Lung microvascular endothelial cell (primary cell): ENCODE data around the gene XAGE2. TPM values are rescaled to one million over a fixed set of nuclear protein-coding genes. Genes with fewer than 3 reads are reported as not detected.

Experiments
- DNase-seq, 2 donors: peaks; one replicate each; pipeline versions ENCODE4 v3.0.0 to v3.0.0-alpha.2; 2010; ENCODE audit warnings: low read depth in 2 of 2
- total RNA-seq: library from RNA; depleted of rRNA; stranded (reverse); fragments of >200 nt; gene quantifications from 2 replicates; pipeline ENCODE4 v1.2.1, GENCODE V29; 2014

The XAGE2 gene
- total RNA-seq, 1 donor from 2014 or later: not detected

DNA sequence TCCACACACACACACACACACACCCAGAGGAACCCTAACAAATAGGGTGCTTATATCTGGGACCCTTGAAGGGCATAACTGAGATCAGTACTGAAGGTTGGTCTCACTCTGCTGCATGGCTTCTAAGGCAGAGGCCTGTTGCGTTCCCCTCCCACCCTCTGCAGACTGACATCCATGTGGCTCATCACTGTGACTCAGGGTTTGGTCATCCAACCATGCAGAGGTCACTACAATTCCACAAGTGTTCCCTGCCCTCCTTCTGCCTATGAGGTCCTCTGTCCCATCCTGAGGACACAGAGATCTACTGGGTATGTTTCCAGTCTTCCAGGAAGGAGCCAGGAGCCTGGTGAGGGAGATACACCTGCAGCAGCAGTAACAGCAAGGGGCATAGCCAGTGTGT lies 55.8 kb downstream of the XAGE2 start:
- no peak for DNase-seq

Other genes starting within 250 kb of the XAGE2 start
- gene MAGED4, start 184.1 kb upstream of the XAGE2 start, total RNA-seq: 19.8 and 38.9 TPM in 2 replicates
- gene XAGE1A, start 126.8 kb downstream of the XAGE2 start, total RNA-seq: not detected in 2 replicates
- gene XAGE1B, start 148.0 kb downstream of the XAGE2 start, total RNA-seq: not detected in 2 replicates